A549 (cell line): Measurements from ENCODE around the gene CSNK2A1. TPM values are rescaled to one million over a fixed set of nuclear protein-coding genes. Genes with fewer than 3 reads are reported as not detected.
"Not testable (repeated sequence)": the region's sequence is repeated elsewhere in the genome, so short reads cannot be mapped to it uniquely, and the experiment has no call there.

ENCODE experiments used
- ATAC-seq, 2 experiments: fragments of 200-7000 bp in 1 of 2; fragments of >200 bp in 1 of 2; cut with Nextera tagmentation in 1 of 2; cut with Tn5 transposase in 1 of 2; 3 replicates each; pipeline versions ENCODE4 v1.8.0 to v1.9.1; 2018 to 2020; ENCODE audit warnings: mild to moderate bottlenecking in 1 of 2, moderate library complexity in 1 of 2
- CTCF ChIA-PET: fragments of 300-600 bp; sonication (Branson Sonifier 250); formaldehyde crosslinking; extraction: SDS; loops from one replicate; lab custom pipeline; 2021; ENCODE audit warnings: antibody characterized with exemption, inconsistent platforms; lab: Yijun Ruan, JAX
- POLR2A ChIA-PET: fragments of 350-600 bp; formaldehyde crosslinking; extraction: SDS; loops from one replicate; lab custom pipeline; 2021; ENCODE audit warnings: antibody characterized with exemption, inconsistent platforms; lab: Yijun Ruan, JAX
- DNase-seq, 2 experiments: peaks; one replicate each; pipeline versions ENCODE4 v3.0.0 to v3.0.0-alpha.2; 2011 to 2016; ENCODE audit warnings: low read depth in 1 of 2, low spot score in 1 of 2
- FAIRE-seq: peaks from 2 replicates; lab custom pipeline; 2011; peaks lifted over from hg19 to GRCh38; lab: Jason Lieb, UNC
- H3K27ac ChIP-seq, 2 experiments: fragments of >200 bp; sonication (Bioruptor Twin); formaldehyde crosslinking; 3 replicates each; pipeline ENCODE4 v1.5.1; 2016 to 2017
- H3K4me1 ChIP-seq: fragments of >200 bp; sonication (Bioruptor Twin); formaldehyde crosslinking; 3 replicates; pipeline ENCODE4 v1.6.1; 2016
- H3K4me2 ChIP-seq: fragments of >200 bp; sonication (Bioruptor Twin); formaldehyde crosslinking; 3 replicates; pipeline ENCODE4 v1.6.1; 2016
- H3K4me3 ChIP-seq: fragments of >200 bp; sonication (Bioruptor Twin); formaldehyde crosslinking; 3 replicates; pipeline ENCODE4 v1.5.1; 2016
- H3K9me3 ChIP-seq: fragments of >200 bp; sonication (Bioruptor Twin); formaldehyde crosslinking; 3 replicates; pipeline ENCODE4 v1.6.1; 2016
- CBX2 ChIP-seq: fragments of 200-600 bp; sonication (generic); IDR thresholded peaks from 2 replicates; pipeline ENCODE4 v1.6.1; 2016; ENCODE audit warnings: low read depth, mild to moderate bottlenecking, borderline replicate concordance
- CHD4 ChIP-seq: fragments of 200-600 bp; sonication (generic); IDR thresholded peaks from 2 replicates; pipeline ENCODE4 v1.6.1; 2016; ENCODE audit warnings: antibody characterized with exemption, mild to moderate bottlenecking, borderline replicate concordance
- JUN ChIP-seq, 2 experiments: fragments of >200 bp; sonication (Bioruptor Twin); formaldehyde crosslinking; IDR thresholded peaks; 2 replicates in 1 of 2; 3 replicates in 1 of 2; pipeline ENCODE4 v1.6.1; 2016 to 2017
- MAFK ChIP-seq: fragments of 450-650 bp; IDR thresholded peaks from 2 replicates; pipeline ENCODE4 v1.6.1; 2014; ENCODE audit not compliant: partially characterized antibody
- MAX ChIP-seq: IDR thresholded peaks from 2 replicates; pipeline ENCODE4 v1.6.1; 2012
- MYC ChIP-seq: IDR thresholded peaks from 2 replicates; pipeline ENCODE4 v1.6.1; 2012; ENCODE audit warnings: mild to moderate bottlenecking, inconsistent platforms, low read length, improper control_type of control experiment, borderline replicate concordance
- NFE2L2 ChIP-seq: fragments of 150-350 bp; conservative IDR thresholded peaks from 2 replicates; pipeline ENCODE4 v1.6.1; 2014; ENCODE audit warnings: low read length
- RAD21 ChIP-seq, 2 experiments: fragments of >200 bp in 1 of 2; sonication (Bioruptor Twin) in 1 of 2; formaldehyde crosslinking in 1 of 2; IDR thresholded peaks in 1 of 2; conservative IDR thresholded peaks in 1 of 2; 2 replicates in 1 of 2; 3 replicates in 1 of 2; pipeline ENCODE4 v1.6.1; 2012 to 2018; ENCODE audit warnings: inconsistent platforms in 1 of 2
- SMC3 ChIP-seq: fragments of >200 bp; sonication (Bioruptor Twin); formaldehyde crosslinking; IDR thresholded peaks from 3 replicates; pipeline ENCODE4 v1.6.1; 2018; ENCODE audit warnings: inconsistent platforms
- ZSCAN20 ChIP-seq: fragments of 250-450 bp; sonication (Bioruptor Pico); IDR thresholded peaks from 2 replicates; pipeline ENCODE4 v1.8.0; 2022; ENCODE audit warnings: mild to moderate bottlenecking, moderate library complexity
- WGBS: methylation state at CpG from one replicate; pipeline ENCODE4 v1.1.6; 2017; ENCODE audit errors: missing lambda C conversion rate; 5-methylcytosine and 5-hydroxymethylcytosine counted together
- polyA plus RNA-seq, 4 experiments: library from polyadenylated mRNA; depleted of rRNA in 3 of 4; stranded (reverse); fragments of >200 nt; fragmentation: RNase III in 1 of 4; extraction: RNeasy Plus Mini Kit Qiagen cat#74134 plus additional on column Dnase treatment in 1 of 4; gene quantifications; 2 replicates in 3 of 4; 3 replicates in 1 of 4; pipeline ENCODE4 v1.2.3, GENCODE V29; 2011 to 2017
- TF ChIP-seq, protein P1 (sequence below): fragments of 250-450 bp; sonication (Bioruptor Pico); IDR thresholded peaks from 2 replicates; pipeline ENCODE4 v1.5.0; 2020; ENCODE audit warnings: low read depth, mild to moderate bottlenecking, moderate library complexity
- TF ChIP-seq, protein P2 (sequence below): fragments of 450-650 bp; IDR thresholded peaks from 2 replicates; pipeline ENCODE4 v1.6.1; 2014; ENCODE audit warnings: antibody characterized with exemption
- TF ChIP-seq, protein P3 (sequence below): fragments of >200 bp; sonication (Bioruptor Twin); formaldehyde crosslinking; IDR thresholded peaks from 3 replicates; pipeline ENCODE4 v1.5.1; 2016

Gene CSNK2A1
- polyA plus RNA-seq, 2 of the 4 experiments (the other 2 are of a cell fraction), result 157 to 306 TPM

GRCh38 chr20:515696-516095, 27.9 kb downstream of the CSNK2A1 start:
- ATAC-seq, result no peak

GRCh38 chr20:513429-513828, 30.2 kb downstream of the CSNK2A1 start:
- H3K27ac ChIP-seq, result no peak overlapping the region
- ATAC-seq, result no peak
- POLR2A ChIA-PET, result interaction anchor here (0.6 kb wide), 1 partner anchor 11 kb away, joined by 4 read pairs; no protein-coding TSS in a partner anchor
- TF ChIP-seq CBX2 (no peak), MAX (no peak), MAFK (no peak), JUN (IDR thresholded peaks at IDR 0.05) (no peak), MYC (no peak)
- TF ChIP-seq, protein P1, sequence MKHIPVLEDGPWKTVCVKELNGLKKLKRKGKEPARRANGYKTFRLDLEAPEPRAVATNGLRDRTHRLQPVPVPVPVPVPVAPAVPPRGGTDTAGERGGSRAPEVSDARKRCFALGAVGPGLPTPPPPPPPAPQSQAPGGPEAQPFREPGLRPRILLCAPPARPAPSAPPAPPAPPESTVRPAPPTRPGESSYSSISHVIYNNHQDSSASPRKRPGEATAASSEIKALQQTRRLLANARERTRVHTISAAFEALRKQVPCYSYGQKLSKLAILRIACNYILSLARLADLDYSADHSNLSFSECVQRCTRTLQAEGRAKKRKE (CRISPR knock-in tag), result no peak
- TF ChIP-seq, protein P2, sequence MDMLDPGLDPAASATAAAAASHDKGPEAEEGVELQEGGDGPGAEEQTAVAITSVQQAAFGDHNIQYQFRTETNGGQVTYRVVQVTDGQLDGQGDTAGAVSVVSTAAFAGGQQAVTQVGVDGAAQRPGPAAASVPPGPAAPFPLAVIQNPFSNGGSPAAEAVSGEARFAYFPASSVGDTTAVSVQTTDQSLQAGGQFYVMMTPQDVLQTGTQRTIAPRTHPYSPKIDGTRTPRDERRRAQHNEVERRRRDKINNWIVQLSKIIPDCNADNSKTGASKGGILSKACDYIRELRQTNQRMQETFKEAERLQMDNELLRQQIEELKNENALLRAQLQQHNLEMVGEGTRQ, result no peak
- TF ChIP-seq, all 56 proteins: peak for 0
- Histone ChIP-seq H3K4me1 (peaks cover 43% of the 10 kb centered on the region), H3K4me2 (no peak overlapping the region), H3K9me3 (no peaks in the 10 kb centered on the region), H3K4me3 (no peak overlapping the region)
- CTCF ChIA-PET, result interaction anchor here (0.9 to 1.6 kb wide), 6 partner anchors 8 to 160 kb away, joined by 3 to 4 read pairs (median 3); no protein-coding TSS in a partner anchor
- no peak for FAIRE-seq
- WGBS, result 92% methylated on average over 2 of the region's 2 CpGs
- no peak for DNase-seq

More at GRCh38 chr20:515696-516095, 27.9 kb downstream of the CSNK2A1 start:
- DNase-seq (no peak), FAIRE-seq (peak; percentile 86)
- Histone ChIP-seq H3K9me3 (peaks cover 17% of the 10 kb centered on the region), H3K4me3 (no peak overlapping the region), H3K4me2 (no peak overlapping the region), H3K27ac (no peak overlapping the region)
- POLR2A ChIA-PET, result no interaction called here
- CTCF ChIA-PET, result interaction anchor here (1.4 to 1.6 kb wide), 2 partner anchors 130 to 161 kb away, joined by 3 to 5 read pairs; no protein-coding TSS in a partner anchor
- TF ChIP-seq SMC3 (no peak), NFE2L2 (no peak), ZSCAN20 (CRISPR knock-in tag) (no peak), CHD4 (no peak)
- TF ChIP-seq, protein P1 (CRISPR knock-in tag), result no peak
- TF ChIP-seq, all 56 proteins: peak for 0
- H3K4me1 ChIP-seq, result peaks cover 22% of the 10 kb centered on the region; the same call in 2 of the 3 replicates
- WGBS, result 58% methylated on average over 3 of the region's 3 CpGs

- Histone ChIP-seq H3K4me2 (peak overlapping the region; percentile 4; the same call in 2 of the 3 replicates), H3K4me1 (peaks cover 35% of the 10 kb centered on the region), H3K27ac (0 out of 6 replicates have a peak overlapping the region, but pooled peaks of 1 of the 2 experiments have one; percentile 11)
- H3K9me3 ChIP-seq, POLR2A ChIA-PET, H3K4me3 ChIP-seq: not testable (repeated sequence)
- peak in 1 of 2 experiments; percentile 59; a peak in 3 of 6 replicates for ATAC-seq
- WGBS, result 72% methylated on average over 9 of the region's 9 CpGs
- peak in 1 of 2 experiments; percentile 30 for DNase-seq
- TF ChIP-seq, protein P3, sequence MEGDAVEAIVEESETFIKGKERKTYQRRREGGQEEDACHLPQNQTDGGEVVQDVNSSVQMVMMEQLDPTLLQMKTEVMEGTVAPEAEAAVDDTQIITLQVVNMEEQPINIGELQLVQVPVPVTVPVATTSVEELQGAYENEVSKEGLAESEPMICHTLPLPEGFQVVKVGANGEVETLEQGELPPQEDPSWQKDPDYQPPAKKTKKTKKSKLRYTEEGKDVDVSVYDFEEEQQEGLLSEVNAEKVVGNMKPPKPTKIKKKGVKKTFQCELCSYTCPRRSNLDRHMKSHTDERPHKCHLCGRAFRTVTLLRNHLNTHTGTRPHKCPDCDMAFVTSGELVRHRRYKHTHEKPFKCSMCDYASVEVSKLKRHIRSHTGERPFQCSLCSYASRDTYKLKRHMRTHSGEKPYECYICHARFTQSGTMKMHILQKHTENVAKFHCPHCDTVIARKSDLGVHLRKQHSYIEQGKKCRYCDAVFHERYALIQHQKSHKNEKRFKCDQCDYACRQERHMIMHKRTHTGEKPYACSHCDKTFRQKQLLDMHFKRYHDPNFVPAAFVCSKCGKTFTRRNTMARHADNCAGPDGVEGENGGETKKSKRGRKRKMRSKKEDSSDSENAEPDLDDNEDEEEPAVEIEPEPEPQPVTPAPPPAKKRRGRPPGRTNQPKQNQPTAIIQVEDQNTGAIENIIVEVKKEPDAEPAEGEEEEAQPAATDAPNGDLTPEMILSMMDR, result peak; percentile 6; the same call in 1 of the 3 replicates
- TF ChIP-seq RAD21 (conservative IDR thresholded peaks at IDR 0.05 in 1 of 2, IDR thresholded peaks at IDR 0.05 in 1 of 2), result 0 out of 5 replicates have a peak, but pooled peaks of 1 of the 2 experiments have one; percentile 9
- CTCF ChIA-PET, result interaction anchor here (1.0 to 2.1 kb wide), 2 partner anchors 157 to 229 kb away, joined by 3 to 9 read pairs; no protein-coding TSS in a partner anchor
- peak; percentile 84 for FAIRE-seq
These were observed 33.1 kb downstream of the CSNK2A1 start for GRCh38 chr20:510328-511057.

- ATAC-seq, H3K4me3 ChIP-seq, H3K27ac ChIP-seq, DNase-seq, H3K4me2 ChIP-seq, POLR2A ChIA-PET, H3K9me3 ChIP-seq: not testable (repeated sequence)
- CTCF ChIA-PET, result interaction anchor here (0.6 to 2.1 kb wide), 8 partner anchors 9 to 231 kb away, joined by 3 to 6 read pairs (median 4); no protein-coding TSS in a partner anchor
- H3K4me1 ChIP-seq, result peaks cover 35% of the 10 kb centered on the region
- FAIRE-seq, result peak; percentile 85
- WGBS, result 61% methylated on average over 6 of the region's 6 CpGs
These were observed 35.2 kb downstream of the CSNK2A1 start for GRCh38 chr20:508364-508787.
